HepG2 (cell line): ENCODE measurements around the gene PTBP2. TPM values are rescaled to one million over a fixed set of nuclear protein-coding genes. Genes with fewer than 3 reads are reported as not detected.

Experiments used
- ATAC-seq: fragments of 200-7000 bp; cut with Tn5 transposase; 3 replicates; pipeline ENCODE4 v1.9.1; 2020; ENCODE audit warnings: mild to moderate bottlenecking, moderate library complexity
- BruUV-seq: library from RNA; stranded (reverse); fragments of 400-500 nt; replicated peaks from 2 replicates; lab custom pipeline; 2021; lab: Mats Ljungman, UMichigan
- CTCF ChIA-PET: fragments of 300-600 bp; formaldehyde crosslinking; extraction: SDS; loops from one replicate; lab custom pipeline; 2021; ENCODE audit warnings: low total read pairs, inconsistent platforms, low intra/inter-chr PET ratio; lab: Yijun Ruan, JAX
- POLR2A ChIA-PET: fragments of 350-600 bp; sonication (Branson Sonifier 250); formaldehyde crosslinking; loops from one replicate; lab custom pipeline; 2020; ENCODE audit warnings: antibody characterized with exemption, inconsistent platforms; lab: Yijun Ruan, JAX
- DNase-seq: peaks from one replicate; pipeline ENCODE4 v3.0.0-alpha.2; 2015; ENCODE audit warnings: low spot score
- FAIRE-seq: peaks from 3 replicates; lab custom pipeline; 2011; peaks lifted over from hg19 to GRCh38; lab: Jason Lieb, UNC
- H2AFZ ChIP-seq: one replicate; pipeline ENCODE4 v1.6.1; 2011; ENCODE audit warnings: low read length, inconsistent platforms
- H3K27ac ChIP-seq: fragments of 300-600 bp; 3 replicates; pipeline ENCODE4 v1.8.0; 2011; ENCODE audit warnings: mixed run types, mild to moderate bottlenecking, mixed read lengths, low read length, inconsistent platforms; ENCODE audit not compliant: insufficient read depth; ENCODE audit errors: extremely low read length
- H3K27me3 ChIP-seq, 2 experiments: fragments of 200-600 bp in 1 of 2; 2 replicates in 1 of 2; 3 replicates in 1 of 2; pipeline versions ENCODE4 v1.6.0 to v1.8.0; 2011; ENCODE audit warnings: low read length in 2 of 2, mild to moderate bottlenecking in 2 of 2, moderate library complexity in 2 of 2, inconsistent platforms in 1 of 2; ENCODE audit not compliant: insufficient read depth in 2 of 2, control insufficient read depth in 1 of 2
- H3K36me3 ChIP-seq, 2 experiments: fragments of 200-600 bp in 1 of 2; replicated peaks in 1 of 2; 2 replicates in 1 of 2; 3 replicates in 1 of 2; pipeline versions ENCODE4 v1.5.1 to v1.8.0; 2011; ENCODE audit warnings: low read length in 2 of 2, inconsistent platforms in 1 of 2; ENCODE audit not compliant: insufficient read depth in 2 of 2, control insufficient read depth in 1 of 2
- H3K4me1 ChIP-seq: 2 replicates; pipeline ENCODE4 v1.5.1; 2012; ENCODE audit warnings: low read length, inconsistent platforms; ENCODE audit not compliant: insufficient read depth
- H3K4me2 ChIP-seq: 2 replicates; pipeline ENCODE4 v1.6.0; 2011; ENCODE audit warnings: low read depth, low read length, inconsistent platforms
- H3K4me3 ChIP-seq, 3 experiments: fragments of 200-600 bp in 1 of 3; sonication (generic), shearing (Covaris generic) in 1 of 3; replicated peaks in 1 of 3; 2 replicates each; pipeline ENCODE4 v1.5.1; 2011 to 2016; ENCODE audit warnings: low read length in 3 of 3, inconsistent platforms in 2 of 3, low read depth in 2 of 3, mild to moderate bottlenecking in 2 of 3, control low read depth in 1 of 3, mixed read lengths in 1 of 3; ENCODE audit not compliant: insufficient read depth in 1 of 3
- H3K79me2 ChIP-seq: one replicate; pipeline ENCODE4 v1.6.1; 2011; ENCODE audit warnings: low read length, inconsistent platforms; ENCODE audit not compliant: insufficient read depth
- H3K9ac ChIP-seq: 2 replicates; pipeline ENCODE4 v1.6.0; 2011; ENCODE audit warnings: mild to moderate bottlenecking, low read depth, low read length, inconsistent platforms; ENCODE audit not compliant: insufficient read depth
- H3K9me3 ChIP-seq: 2 replicates; pipeline ENCODE4 v1.5.1; 2012; ENCODE audit warnings: mild to moderate bottlenecking, low read length
- H4K20me1 ChIP-seq: 2 replicates; pipeline ENCODE4 v1.6.0; 2011; ENCODE audit warnings: inconsistent platforms, mild to moderate bottlenecking, low read length, moderate library complexity; ENCODE audit not compliant: insufficient read depth
- ARNT ChIP-seq: fragments of 450-650 bp; IDR thresholded peaks from 2 replicates; pipeline ENCODE4 v1.6.1; 2017
- ASH2L ChIP-seq: fragments of 300-600, 200-600 bp; sonication (generic); IDR thresholded peaks from 2 replicates; pipeline ENCODE4 v1.7.0; 2017; ENCODE audit warnings: low read depth, mild to moderate bottlenecking, moderate library complexity, mixed read lengths, low read length; ENCODE audit not compliant: insufficient read length
- BRD4 ChIP-seq: sonication (generic); formaldehyde crosslinking; IDR thresholded peaks from 2 replicates; pipeline ENCODE4 v1.4.0; 2020; ENCODE audit warnings: missing genetic modification reagents
- EEA1 ChIP-seq: sonication (generic); formaldehyde crosslinking; IDR thresholded peaks from 2 replicates; pipeline ENCODE4 v1.5.1; 2020; ENCODE audit warnings: mild to moderate bottlenecking, missing genetic modification reagents, borderline replicate concordance
- FIP1L1 ChIP-seq: fragments of 200-400 bp; formaldehyde crosslinking; IDR thresholded peaks from 2 replicates; pipeline ENCODE4 v1.6.1; 2018; ENCODE audit warnings: low read depth, mild to moderate bottlenecking, low read length, moderate library complexity, borderline replicate concordance; ENCODE audit not compliant: insufficient read depth
- MAFF ChIP-seq: IDR thresholded peaks from 2 replicates; pipeline ENCODE4 v1.6.1; 2011; ENCODE audit warnings: low read depth, low read length, improper control_type of control experiment
- MAFK ChIP-seq, 2 experiments: IDR thresholded peaks in 1 of 2; conservative IDR thresholded peaks in 1 of 2; 2 replicates each; pipeline ENCODE4 v1.6.1; 2011; ENCODE audit warnings: improper control_type of control experiment in 2 of 2, low read length in 2 of 2
- NR2F1 ChIP-seq, 2 experiments: fragments of 450-650 bp in 1 of 2; formaldehyde crosslinking in 1 of 2; IDR thresholded peaks; 2 replicates each; pipeline versions ENCODE4 v1.5.0 to v1.6.1; 2016 to 2020; ENCODE audit warnings: mild to moderate bottlenecking in 1 of 2, missing compliant biosample characterization in 1 of 2, missing genetic modification reagents in 1 of 2, moderate library complexity in 1 of 2
- RFXAP ChIP-seq: sonication (generic); formaldehyde crosslinking; IDR thresholded peaks from 2 replicates; pipeline ENCODE4 v1.4.0; 2020; ENCODE audit warnings: missing genetic modification reagents, borderline replicate concordance
- SPEN ChIP-seq: sonication (generic); formaldehyde crosslinking; IDR thresholded peaks from 2 replicates; pipeline ENCODE4 v1.5.1; 2020; ENCODE audit warnings: low read depth, mild to moderate bottlenecking, missing genetic modification reagents
- U2AF1 ChIP-seq: fragments of 200-400 bp; formaldehyde crosslinking; optimal IDR thresholded peaks from 2 replicates; pipeline ENCODE3; 2017; ENCODE audit warnings: mild to moderate bottlenecking, low read depth, low read length
- ZNF460 ChIP-seq: sonication (generic); formaldehyde crosslinking; IDR thresholded peaks from 2 replicates; pipeline ENCODE4 v1.5.1; 2020; ENCODE audit warnings: missing genetic modification reagents, mild to moderate bottlenecking, borderline replicate concordance
- ZNF615 ChIP-seq: sonication (generic); formaldehyde crosslinking; IDR thresholded peaks from 2 replicates; pipeline ENCODE4 v1.5.0; 2020; ENCODE audit warnings: mild to moderate bottlenecking, missing genetic modification reagents, borderline replicate concordance
- ZNF713 ChIP-seq: sonication (generic); formaldehyde crosslinking; IDR thresholded peaks from 2 replicates; pipeline ENCODE4 v1.4.0; 2020; ENCODE audit warnings: mild to moderate bottlenecking, missing genetic modification reagents
- ZNF775 ChIP-seq: sonication (generic); formaldehyde crosslinking; IDR thresholded peaks from 2 replicates; pipeline ENCODE4 v1.4.0; 2020; ENCODE audit warnings: missing genetic modification reagents, mild to moderate bottlenecking, moderate library complexity, borderline replicate concordance
- WGBS: methylation state at CpG from one replicate; pipeline ENCODE4 v1.1.6; 2017; ENCODE audit warnings: low lambda C conversion rate; 5-methylcytosine and 5-hydroxymethylcytosine counted together
- in situ Hi-C: cut with HindIII; loops from 2 replicates; pipeline ENCODE4 v1.10.0; 2017; ENCODE audit warnings: low pct_unique_long_range_greater_than_20kb; ENCODE audit not compliant: extremely low pct_ligation_motif_present
- intact Hi-C: fragments of 100-400 bp; cut with micrococcal nuclease; formaldehyde crosslinking; loops from one replicate; pipeline ENCODE4 v1.10.0; 2022; ENCODE audit not compliant: unreplicated experiment
- polyA plus RNA-seq, 8 experiments: library from polyadenylated mRNA; depleted of rRNA in 3 of 8; stranded (reverse) in 7 of 8; unstranded in 1 of 8; fragments of >200 nt; fragmentation: Illumina TruSeq in 4 of 8; extraction: Trizol in 4 of 8; gene quantifications; 2 replicates each; pipeline versions ENCODE4 v1.2.1 to v1.2.3, GENCODE V29; 2011 to 2016; ENCODE audit warnings: low read depth in 4 of 8, missing spikeins in 1 of 8, mixed read lengths in 1 of 8; ENCODE audit not compliant: insufficient read depth in 1 of 8
- total RNA-seq, 5 experiments: library from RNA; depleted of rRNA; stranded (reverse); fragments of >200 nt; fragmentation: Illumina TruSeq; extraction: Trizol; gene quantifications; 2 replicates each; pipeline ENCODE4 v1.2.3, GENCODE V29; 2016; ENCODE audit warnings: low read depth in 1 of 5
- TF ChIP-seq, protein P1 (sequence below): sonication (generic); formaldehyde crosslinking; IDR thresholded peaks from 2 replicates; pipeline ENCODE4 v1.9.0; 2021; ENCODE audit warnings: missing genetic modification reagents, borderline replicate concordance

The PTBP2 gene
- total and polyA plus RNA-seq, 2 of the 13 experiments (the other 11 are each of a cell fraction or from before 2014, with no cell fraction given): 10.5 to 14.1 TPM

DNA sequence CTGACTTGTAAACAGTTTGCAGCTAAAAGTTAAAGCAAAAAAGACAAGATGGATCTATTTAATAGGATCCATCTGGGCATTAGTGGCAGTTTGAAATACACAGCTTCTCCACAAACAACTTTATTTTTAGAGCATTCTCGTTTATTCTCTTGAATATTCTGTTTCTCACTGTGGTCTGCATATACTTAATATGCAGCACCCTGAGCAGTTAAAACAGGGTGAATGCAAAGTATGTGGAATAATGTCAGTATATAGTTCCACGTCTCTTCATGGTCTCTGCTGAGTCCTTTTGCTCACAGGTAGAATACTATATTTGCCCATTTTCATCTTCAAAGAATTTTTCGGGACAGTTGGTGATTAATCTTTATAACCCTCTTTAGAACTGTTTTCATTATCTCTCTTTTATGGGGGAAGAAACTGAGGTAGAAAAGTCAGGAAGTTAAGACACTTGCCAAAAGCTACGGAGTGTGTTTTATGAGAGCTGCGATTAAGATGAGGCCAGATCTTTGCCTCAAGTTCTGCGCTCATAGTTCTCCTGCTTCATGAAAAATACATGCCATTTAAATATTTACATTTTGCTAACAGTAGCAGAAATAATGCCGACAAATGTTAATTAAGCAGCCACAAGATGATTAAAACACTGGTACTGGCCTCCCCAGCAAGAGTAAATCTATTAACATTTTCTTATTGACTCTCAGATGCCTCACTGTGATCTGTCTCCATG lies 115.6 kb downstream of the PTBP2 start:
- Histone ChIP-seq H4K20me1 (no peaks in the 10 kb centered on the region), H3K9me3 (no peaks in the 10 kb centered on the region), H3K36me3 (no peaks in the 10 kb centered on the region), H3K27me3 (no peaks in the 10 kb centered on the region), H3K4me1 (no peaks in the 10 kb centered on the region), H3K4me2 (no peak overlapping the region), H2AFZ (no peak overlapping the region), H3K9ac (no peak overlapping the region), H3K79me2 (no peaks in the 10 kb centered on the region), H3K4me3 (no peak overlapping the region), H3K27ac (no peak overlapping the region)
- WGBS: 72% methylated on average over 7 of the region's 7 CpGs
- ATAC-seq: no peak
- BruUV-seq: no TSS peak
- POLR2A ChIA-PET: no interaction called here
- intact Hi-C loops: no loop called here
- no peak for DNase-seq
- no peak for FAIRE-seq
- TF ChIP-seq MAFF: peak; percentile 36
- TF ChIP-seq NR2F1 (CRISPR knock-in tag; IDR thresholded peaks at IDR 0.05): no peak
- TF ChIP-seq ZNF775 (CRISPR knock-in tag): no peak
- TF ChIP-seq EEA1: no peak
- TF ChIP-seq MAFK (conservative IDR thresholded peaks at IDR 0.05 in 1 of 2, IDR thresholded peaks at IDR 0.05 in 1 of 2; ENCODE audit: low read length in 2 of 2): peak in 1 of 2 experiments; percentile 34; a peak in 2 of 4 replicates
- CTCF ChIA-PET: no interaction called here
- in situ Hi-C loops: no loop called here

DNA sequence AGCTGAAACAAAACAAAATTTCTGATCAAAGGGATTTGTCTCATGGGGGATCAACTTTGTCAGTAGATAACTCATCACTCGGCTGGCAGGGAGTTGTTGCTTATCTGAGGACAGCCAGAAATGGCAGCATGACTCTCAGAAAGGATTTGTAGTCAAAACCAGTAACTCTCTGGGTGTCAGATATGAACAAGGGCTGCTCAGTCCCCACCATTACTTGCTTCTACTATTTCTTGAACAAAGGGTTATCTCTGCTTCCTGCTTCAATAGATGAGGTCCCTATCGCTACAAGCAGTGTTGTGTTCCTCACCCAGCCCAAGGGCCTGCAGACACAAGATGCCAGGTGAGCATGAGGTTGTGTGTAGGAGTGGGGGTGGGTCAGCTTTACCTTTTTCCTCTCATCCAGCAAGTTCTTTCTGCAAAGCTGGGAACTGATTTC lies 116.2 kb downstream of the PTBP2 start:
- ChIA-PET POLR2A (no interaction called here), CTCF (no interaction called here)
- no peaks in the 10 kb centered on the region for H3K9me3 ChIP-seq
- TF ChIP-seq ZNF713 (CRISPR knock-in tag): no peak
- no peak for TF ChIP-seq SPEN (CRISPR knock-in tag)
- TF ChIP-seq, protein P1, sequence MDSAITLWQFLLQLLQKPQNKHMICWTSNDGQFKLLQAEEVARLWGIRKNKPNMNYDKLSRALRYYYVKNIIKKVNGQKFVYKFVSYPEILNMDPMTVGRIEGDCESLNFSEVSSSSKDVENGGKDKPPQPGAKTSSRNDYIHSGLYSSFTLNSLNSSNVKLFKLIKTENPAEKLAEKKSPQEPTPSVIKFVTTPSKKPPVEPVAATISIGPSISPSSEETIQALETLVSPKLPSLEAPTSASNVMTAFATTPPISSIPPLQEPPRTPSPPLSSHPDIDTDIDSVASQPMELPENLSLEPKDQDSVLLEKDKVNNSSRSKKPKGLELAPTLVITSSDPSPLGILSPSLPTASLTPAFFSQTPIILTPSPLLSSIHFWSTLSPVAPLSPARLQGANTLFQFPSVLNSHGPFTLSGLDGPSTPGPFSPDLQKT (CRISPR knock-in tag): no peak
- TF ChIP-seq RFXAP (CRISPR knock-in tag): no peak
- no peak for TF ChIP-seq ZNF615
- TF ChIP-seq BRD4 (CRISPR knock-in tag): no peak
- no peak for TF ChIP-seq ARNT
- TF ChIP-seq ZNF460 (CRISPR knock-in tag): no peak
- no peak for TF ChIP-seq ASH2L
- TF ChIP-seq FIP1L1: no peak
- no peak for TF ChIP-seq U2AF1
- no TSS peak for BruUV-seq
- no peaks in the 10 kb centered on the region for H3K79me2 ChIP-seq
- H3K27me3 ChIP-seq: no peaks in the 10 kb centered on the region
- H3K4me3 ChIP-seq: no peak overlapping the region
- no peak overlapping the region for H3K4me2 ChIP-seq
- WGBS: 64% methylated on average over 2 of the region's 2 CpGs
- FAIRE-seq (no peak), DNase-seq (no peak), ATAC-seq (no peak)
- no peaks in the 10 kb centered on the region for H3K4me1 ChIP-seq
- intact Hi-C loops (no loop called here), in situ Hi-C loops (no loop called here)
- no peak overlapping the region for H2AFZ ChIP-seq
- H3K36me3 ChIP-seq: no peaks in the 10 kb centered on the region
- no peak overlapping the region for H3K27ac ChIP-seq
- no peak overlapping the region for H3K9ac ChIP-seq
- no peaks in the 10 kb centered on the region for H4K20me1 ChIP-seq
